AG08395 (cell line): Measurements from ENCODE around the gene ARNT2.

ENCODE experiments used
- DNase-seq: peaks from one replicate; pipeline ENCODE4 v3.0.0; 2012; ENCODE audit warnings: mixed read lengths, low spot score

The ARNT2 gene

GRCh38 chr15:80594091-80594889 lies 190.1 kb downstream of the ARNT2 start:
- no peak for DNase-seq

GRCh38 chr15:80595396-80595795 lies 191.2 kb downstream of the ARNT2 start:
- no peak for DNase-seq

DNA sequence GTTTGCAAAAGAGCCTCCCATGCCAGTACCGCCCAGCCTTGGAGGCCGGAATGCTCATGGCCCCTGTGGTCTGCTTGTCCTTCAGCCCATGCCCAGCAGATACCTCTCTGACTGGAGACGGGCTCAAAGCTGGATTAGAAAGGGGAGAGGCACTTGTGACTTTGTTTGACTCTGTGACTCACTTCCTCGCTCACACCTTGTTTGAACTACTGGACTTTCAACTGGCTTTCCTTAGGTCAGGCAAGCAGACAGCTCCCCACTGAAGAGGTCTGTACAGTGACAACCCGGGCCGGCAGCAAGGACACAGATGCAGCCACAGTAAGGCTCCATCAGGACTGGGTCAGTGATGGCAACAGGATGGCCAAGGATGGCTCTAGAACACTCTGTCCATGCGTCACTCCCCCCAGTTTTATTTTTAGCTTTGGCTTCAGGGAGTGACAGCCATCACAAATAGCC lies 192.4 kb downstream of the ARNT2 start:
- no peak for DNase-seq

DNA sequence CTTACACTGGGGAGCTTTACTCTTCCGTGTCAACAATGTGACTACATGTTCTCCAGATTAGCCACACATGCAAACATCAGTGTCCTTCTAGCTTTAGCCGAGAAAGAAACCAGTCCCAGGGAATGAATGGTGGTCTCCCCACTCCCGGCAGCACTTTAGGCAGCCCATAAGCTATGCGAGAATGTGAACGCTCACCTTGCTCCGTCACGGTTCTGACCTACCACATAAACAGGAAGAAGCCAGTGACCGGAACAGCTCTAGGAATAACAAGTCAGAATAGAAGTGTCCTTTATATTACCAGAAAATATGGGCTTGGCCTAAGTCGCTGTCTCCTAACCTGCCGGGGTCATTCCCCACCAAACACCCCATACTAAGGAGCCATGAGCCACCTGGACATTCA lies 192.9 kb downstream of the ARNT2 start:
- DNase-seq: no peak

DNA sequence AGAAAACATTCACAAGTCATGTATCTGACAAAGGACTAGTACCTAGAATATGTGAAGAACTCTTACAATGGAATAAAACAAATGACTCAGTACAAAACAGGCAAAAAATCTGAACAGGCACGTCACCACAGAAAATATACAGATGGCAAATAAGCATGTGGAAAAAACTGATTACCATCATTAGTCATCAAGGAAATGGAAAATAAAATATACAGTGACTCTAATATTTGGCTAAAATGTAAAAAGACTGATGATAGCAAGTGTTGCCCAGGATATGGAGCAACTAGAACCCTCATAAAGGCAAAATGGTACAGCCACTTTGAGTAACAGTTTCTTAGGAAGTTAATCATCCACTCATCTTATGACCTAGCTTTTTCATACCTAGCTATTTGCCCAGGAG lies 195.2 kb downstream of the ARNT2 start:
- peak; percentile 25 for DNase-seq

- DNase-seq: no peak
These were observed 196.4 kb downstream of the ARNT2 start for GRCh38 chr15:80600626-80601025.

DNA sequence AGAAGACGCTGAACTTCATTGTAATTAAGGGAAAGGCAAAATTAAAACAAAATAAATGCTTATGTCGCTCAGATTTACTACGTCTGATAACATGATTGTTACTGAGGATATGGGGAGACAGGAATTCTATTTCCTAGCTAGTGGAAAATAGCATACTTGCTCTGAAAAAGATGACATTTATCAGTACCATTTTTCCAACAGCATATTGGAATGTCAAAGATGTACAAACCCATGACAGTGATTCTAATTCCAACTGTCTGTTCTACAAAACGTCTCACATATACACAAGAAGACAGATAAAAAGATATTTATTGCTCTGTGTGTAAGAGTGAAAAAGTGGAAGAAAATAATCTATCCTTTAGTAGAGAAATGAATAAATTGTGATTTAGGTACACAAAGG lies 197.1 kb downstream of the ARNT2 start:
- no peak for DNase-seq

GRCh38 chr15:80604583-80605575 lies 200.7 kb downstream of the ARNT2 start:
- no peak for DNase-seq

DNA sequence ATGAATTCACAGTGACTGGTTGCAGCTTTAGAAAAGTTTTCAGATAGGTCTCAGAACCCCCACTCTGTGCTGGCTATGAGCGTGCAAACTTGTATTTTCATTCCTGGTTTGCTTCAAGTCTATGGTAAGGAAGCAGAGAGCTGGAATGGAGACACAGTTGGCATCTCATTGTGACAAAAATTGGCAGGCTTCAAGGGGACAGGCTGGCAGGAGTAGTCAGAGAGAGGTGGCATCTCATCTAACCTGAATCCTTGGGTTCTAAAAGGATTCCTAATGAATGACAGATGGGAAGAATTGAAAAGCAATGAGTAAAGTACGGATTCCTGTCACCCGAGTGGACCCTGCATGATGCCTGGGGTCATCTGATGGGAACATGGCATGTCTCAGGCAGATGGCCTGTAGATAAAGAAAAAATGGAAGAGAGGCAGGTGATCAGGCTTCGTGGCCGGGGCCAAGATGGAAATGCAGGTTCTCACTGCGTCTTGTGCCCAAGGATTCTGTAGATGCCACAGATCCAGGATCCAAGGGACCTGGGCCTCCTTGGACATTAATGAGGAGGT lies 201.5 kb downstream of the ARNT2 start:
- no peak for DNase-seq

GRCh38 chr15:80606511-80607071 lies 202.4 kb downstream of the ARNT2 start:
- DNase-seq: no peak

DNA sequence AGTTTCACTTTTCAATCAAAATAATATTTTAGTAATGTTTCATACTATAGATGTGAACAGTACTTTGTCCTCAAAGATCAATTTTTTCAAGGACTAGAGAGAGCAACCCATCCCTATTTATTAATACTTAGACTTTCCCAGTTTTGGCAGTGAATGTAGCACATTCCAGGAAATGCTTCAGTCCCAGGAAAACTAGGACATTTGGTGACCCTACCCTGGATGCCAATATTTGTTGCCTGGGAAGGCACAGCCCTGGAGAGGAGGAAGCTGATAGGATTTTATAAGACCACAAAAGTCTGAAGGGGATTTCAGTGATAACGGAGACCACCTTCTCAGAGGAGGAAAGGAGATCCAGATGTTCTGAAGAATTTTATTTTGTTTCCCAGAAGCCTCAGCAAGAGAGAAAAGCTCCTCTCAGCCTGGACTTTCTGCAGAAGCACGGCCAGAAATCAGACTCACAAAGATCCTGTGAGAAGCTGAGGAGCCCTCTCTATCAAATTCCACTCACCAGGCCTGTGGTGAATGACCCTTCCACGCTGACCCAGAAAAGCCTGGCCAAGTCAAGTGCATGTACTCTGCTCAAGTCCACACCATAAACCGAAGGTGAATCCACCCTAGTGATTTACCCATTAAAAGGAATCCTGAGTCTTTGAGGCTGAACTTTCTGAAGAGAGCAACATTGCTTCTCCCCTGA lies 203.3 kb downstream of the ARNT2 start:
- no peak for DNase-seq

DNA sequence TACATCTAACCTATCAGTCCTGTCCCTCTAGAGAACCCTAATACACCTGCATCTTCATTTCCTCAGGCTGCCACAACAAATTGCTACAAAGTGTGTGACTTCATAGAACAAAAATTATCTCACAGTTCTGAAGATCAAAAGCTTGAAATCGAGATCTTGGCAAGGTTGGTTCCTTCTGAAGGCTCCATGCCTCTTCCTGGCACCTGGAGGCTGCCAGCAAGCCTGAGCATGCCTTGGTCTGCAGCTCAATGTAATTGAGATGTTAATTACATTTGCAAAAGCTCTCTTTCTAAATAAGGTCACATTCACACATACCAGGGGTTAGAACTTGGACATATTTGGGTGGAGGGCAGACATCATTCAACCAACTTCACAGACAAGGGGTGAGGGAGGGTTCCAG lies 204.5 kb downstream of the ARNT2 start:
- no peak for DNase-seq

DNA sequence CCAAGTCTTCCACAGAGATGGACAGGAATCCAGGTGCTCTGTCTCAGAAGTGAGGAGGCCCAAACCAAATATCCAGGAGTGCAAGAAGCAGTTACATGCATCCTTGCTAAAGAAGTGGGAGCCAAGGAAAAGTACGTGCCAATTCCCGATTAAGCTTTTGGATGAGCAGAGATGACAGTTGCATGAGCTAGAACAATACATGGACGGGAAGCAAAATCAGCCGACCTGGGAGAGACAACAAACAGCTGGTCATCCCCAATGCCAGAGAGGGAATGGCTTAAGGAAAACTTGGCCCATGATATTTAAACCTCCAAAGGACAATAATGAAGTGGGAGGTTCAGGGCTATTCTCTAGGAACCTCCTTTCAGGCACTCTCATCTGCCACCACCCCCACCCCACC lies 204.9 kb downstream of the ARNT2 start:
- no peak for DNase-seq

DNA sequence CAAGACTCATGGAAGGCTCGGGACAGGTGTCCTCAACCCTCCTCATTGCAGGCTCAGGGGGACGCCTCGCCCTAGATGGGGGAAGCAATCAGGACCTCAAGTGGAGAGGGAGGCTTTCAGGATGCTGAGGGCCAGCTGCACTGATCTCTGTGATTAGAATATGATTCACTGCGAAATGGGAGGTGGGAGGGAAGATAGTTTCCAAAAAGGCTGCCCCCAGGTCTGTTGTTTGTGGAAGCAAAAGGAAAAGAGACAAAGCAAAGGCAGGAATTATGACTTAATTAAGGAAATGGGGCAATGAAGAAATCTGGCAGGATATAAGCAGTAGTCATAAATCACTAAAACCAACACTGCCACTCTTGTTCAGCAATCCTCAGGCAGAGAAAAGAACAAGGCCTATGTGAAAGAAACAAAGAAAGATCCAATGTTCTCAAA lies 205.3 kb downstream of the ARNT2 start:
- no peak for DNase-seq

- DNase-seq: no peak
These were observed 207.4 kb downstream of the ARNT2 start for GRCh38 chr15:80611543-80612080.

- DNase-seq: no peak
These were observed 208.1 kb downstream of the ARNT2 start for GRCh38 chr15:80612118-80612823.

DNA sequence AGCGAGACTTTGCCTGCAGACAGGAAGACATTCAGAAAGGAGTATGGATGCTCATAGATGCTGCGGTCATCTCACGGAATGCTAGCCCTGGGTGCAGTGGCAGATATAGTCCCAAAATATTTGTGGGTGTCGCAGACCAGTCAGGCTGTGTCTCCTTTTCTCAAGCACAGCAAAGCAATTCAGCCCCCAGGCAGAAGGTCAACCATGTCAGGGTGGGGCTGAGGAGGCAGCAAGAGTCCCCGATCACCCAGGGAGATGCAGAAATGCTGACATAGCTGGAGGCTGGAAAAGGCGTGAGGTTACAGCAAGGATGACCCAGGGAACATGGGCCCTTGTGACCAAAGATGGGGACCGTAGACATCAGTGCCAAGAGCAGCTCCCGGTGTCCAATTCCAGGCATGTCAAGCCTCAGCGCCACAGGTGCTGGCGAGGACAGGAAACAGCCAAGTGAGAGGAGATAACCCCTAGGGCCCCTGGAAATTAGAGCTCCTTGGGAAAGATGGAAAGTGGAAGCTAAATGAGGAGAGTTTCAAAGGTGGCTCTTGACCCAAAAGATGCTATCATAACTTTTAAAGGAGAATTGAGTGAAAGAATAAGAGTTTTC lies 209.7 kb downstream of the ARNT2 start:
- no peak for DNase-seq

DNA sequence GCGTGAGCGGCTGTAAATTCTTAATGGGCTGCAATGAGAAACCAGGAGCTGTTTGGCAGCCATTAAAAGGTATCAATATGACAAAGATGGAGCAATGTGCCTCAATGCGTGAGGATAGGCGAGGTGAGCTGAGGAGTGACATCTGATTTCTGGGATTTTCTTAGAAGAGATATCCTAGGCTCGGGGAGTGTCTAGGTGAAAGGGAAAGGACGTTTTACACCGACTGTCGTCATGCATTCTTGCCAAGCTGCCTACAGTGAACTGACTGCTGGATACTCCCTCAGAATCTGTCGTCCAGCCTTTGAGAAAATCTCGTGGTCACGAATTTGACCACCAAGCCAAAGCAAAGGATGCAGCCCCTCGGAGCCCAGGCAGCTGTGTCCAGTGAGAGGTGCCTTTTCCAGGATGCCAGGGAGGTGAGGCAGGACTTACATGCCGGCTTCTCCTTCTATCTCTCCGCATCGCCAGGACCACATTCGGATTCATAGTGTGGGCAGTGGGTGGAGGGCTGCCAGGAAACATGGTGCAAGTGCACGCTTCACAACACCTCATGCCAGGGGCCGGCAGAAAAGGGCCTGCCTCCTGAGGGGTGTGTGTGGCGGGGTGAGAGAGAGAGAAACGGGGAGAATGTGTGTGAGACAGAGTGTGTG lies 210.7 kb downstream of the ARNT2 start:
- no peak for DNase-seq

DNA sequence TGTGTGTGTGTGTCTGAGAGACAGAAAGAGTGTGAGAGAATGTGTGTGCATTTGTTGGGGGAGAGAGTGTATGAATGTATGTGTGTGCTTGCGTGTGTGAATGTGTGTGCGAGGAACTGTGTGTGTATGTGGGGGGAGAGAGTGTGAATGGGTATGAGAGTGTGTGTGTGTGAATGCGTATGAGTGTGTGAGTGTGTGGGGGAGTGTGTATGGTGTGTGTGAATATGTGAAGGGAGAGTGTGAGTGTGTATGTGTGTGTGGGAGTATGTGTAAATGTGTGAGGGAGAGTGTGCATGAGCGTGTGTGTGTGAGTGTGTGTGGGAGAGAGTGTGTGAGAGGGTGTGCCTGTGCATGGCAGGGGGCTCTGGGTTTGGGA lies 211.2 kb downstream of the ARNT2 start:
- DNase-seq: no peak
